Measurements from ENCODE around the gene ZNF620. TPM values are rescaled to one million over a fixed set of nuclear protein-coding genes. Genes with fewer than 3 reads are reported as not detected.

ZNF620 gene
- total and polyA plus RNA-seq, 2 experiments from 2014 or later: 0.32 to 0.86 TPM

GRCh38 chr3:40566694-40567093 lies 60.9 kb downstream of the ZNF620 start:
- no peaks in the 10 kb centered on the region for H3F3A ChIP-seq (ENCODE audit: insufficient read depth)
- H3K9me3 ChIP-seq (ENCODE audit: low read depth): no peaks in the 10 kb centered on the region
- H3K27ac ChIP-seq: no peak overlapping the region
- no peaks in the 10 kb centered on the region for H3K9me2 ChIP-seq (ENCODE audit: insufficient read depth)
- no peaks in the 10 kb centered on the region for H3K36me3 ChIP-seq (ENCODE audit: low read depth)
- no peak for DNase-seq
- no peaks in the 10 kb centered on the region for H3K79me2 ChIP-seq (ENCODE audit: insufficient read depth)
- no peak overlapping the region for H3K9ac ChIP-seq
- 18 to 19% methylated on average over 4 of the region's 4 CpGs for WGBS, 2 experiments (ENCODE audit: low coverage in 1 of 2, low lambda C conversion rate in 2 of 2, missing lambda C conversion rate in 2 of 2)
- H4K20me1 ChIP-seq (ENCODE audit: insufficient read depth): no peaks in the 10 kb centered on the region
- TF ChIP-seq EZH2 (IDR thresholded peaks at IDR 0.05; ENCODE audit: insufficient read depth, poor library complexity, severe bottlenecking) (no peak), EZH2phosphoT487 (IDR thresholded peaks at IDR 0.05; ENCODE audit: insufficient read depth, low read depth) (no peak)
- H3K4me1 ChIP-seq (ENCODE audit: insufficient read depth): no peaks in the 10 kb centered on the region
- H3K4me2 ChIP-seq (ENCODE audit: unreplicated experiment): no peak overlapping the region
- no peak overlapping the region for H3K4me3 ChIP-seq
- no peaks in the 10 kb centered on the region for H3K27me3 ChIP-seq (replicated peaks; ENCODE audit: insufficient read depth)
- in situ Hi-C loops (cut with MboI): no loop called here
- H2AFZ ChIP-seq: no peak overlapping the region

Small RNA genes within 50 kb of the gene (small RNA-seq; reads per million reads assigned to genes)
- 511 reads per million, percentile 98 among the genes with 10 or more reads in this experiment for gene RNU5B-2P (ENCODE audit: low read depth, low replicate concordance)

Other genes with a start within 250 kb of the ZNF620 start
- gene EIF1B, start 196.3 kb upstream of the ZNF620 start, total RNA-seq (2014; rRNA removed; shearing (Covaris generic)): 20.2 and 25.5 TPM in 2 replicates
- gene EIF1B, start 196.3 kb upstream of the ZNF620 start, polyA plus RNA-seq (2016; fragmentation: Nextera tagmentation; extraction: Ambion mirVana): 81.6 and 87.4 TPM in 2 replicates
- gene ENTPD3, start 118.9 kb upstream of the ZNF620 start, total RNA-seq (2014; rRNA removed; shearing (Covaris generic)): not detected in 2 replicates
- not detected in 2 replicates for gene ENTPD3, start 118.9 kb upstream of the ZNF620 start, polyA plus RNA-seq (2016; fragmentation: Nextera tagmentation; extraction: Ambion mirVana)
- gene RPL14, start 48.7 kb upstream of the ZNF620 start, total RNA-seq (2014; rRNA removed; shearing (Covaris generic)): 148 and 220 TPM in 2 replicates
- 431 and 456 TPM in 2 replicates for gene RPL14, start 48.7 kb upstream of the ZNF620 start, polyA plus RNA-seq (2016; fragmentation: Nextera tagmentation; extraction: Ambion mirVana)
- 3.2 and 4.4 TPM in 2 replicates for gene ZNF619, start 28.9 kb upstream of the ZNF620 start, total RNA-seq (2014; rRNA removed; shearing (Covaris generic))
- 2.0 and 2.3 TPM in 2 replicates for gene ZNF619, start 28.9 kb upstream of the ZNF620 start, polyA plus RNA-seq (2016; fragmentation: Nextera tagmentation; extraction: Ambion mirVana)
- 9.6 and 13.4 TPM in 2 replicates for gene ZNF621, start 18.9 kb downstream of the ZNF620 start, total RNA-seq (2014; rRNA removed; shearing (Covaris generic))
- 7.0 and 7.9 TPM in 2 replicates for gene ZNF621, start 18.9 kb downstream of the ZNF620 start, polyA plus RNA-seq (2016; fragmentation: Nextera tagmentation; extraction: Ambion mirVana)

All from GM23248 (cell line).